Measurements from ENCODE around the gene GTF2F1. TPM values are rescaled to one million over a fixed set of nuclear protein-coding genes. Genes with fewer than 3 reads are reported as not detected.

The GTF2F1 gene
- total RNA-seq, 6 experiments from 2014 or later = 70.4 to 75.1 (median 71.4) TPM

- no peaks in the 10 kb centered on the region for H3K27me3 Mint-ChIP-seq (ENCODE audit: insufficient read depth)
- no peak overlapping the region for H3K27ac Mint-ChIP-seq
- H3K36me3 Mint-ChIP-seq (ENCODE audit: low read depth) = peaks cover 2% of the 10 kb centered on the region; the same call in 1 of the 2 replicates
- DNase-seq = no peak
- no peaks in the 10 kb centered on the region for H3K4me1 Mint-ChIP-seq (ENCODE audit: low read depth)
- no peaks in the 10 kb centered on the region for H3K9me3 Mint-ChIP-seq
- TF ChIP-seq CTCF (IDR thresholded peaks at IDR 0.05) = no peak
- H3K4me3 Mint-ChIP-seq = no peak overlapping the region
These were observed 22.0 kb upstream of the GTF2F1 start for GRCh38 chr19:6414793-6415590.

GRCh38 chr19:6413721-6414643 lies 21.0 kb upstream of the GTF2F1 start:
- Mint-ChIP-seq H3K4me3 (no peak overlapping the region), H3K27me3 (ENCODE audit: insufficient read depth) (no peaks in the 10 kb centered on the region), H3K9me3 (no peaks in the 10 kb centered on the region), H3K27ac (no peak overlapping the region), H3K4me1 (ENCODE audit: low read depth) (no peaks in the 10 kb centered on the region), H3K36me3 (ENCODE audit: low read depth) (no peaks in the 10 kb centered on the region)
- no peak for DNase-seq
- TF ChIP-seq CTCF (IDR thresholded peaks at IDR 0.05) = no peak

GRCh38 chr19:6413291-6413690 lies 20.3 kb upstream of the GTF2F1 start:
- no peak overlapping the region for H3K4me3 Mint-ChIP-seq
- DNase-seq = no peak

DNA sequence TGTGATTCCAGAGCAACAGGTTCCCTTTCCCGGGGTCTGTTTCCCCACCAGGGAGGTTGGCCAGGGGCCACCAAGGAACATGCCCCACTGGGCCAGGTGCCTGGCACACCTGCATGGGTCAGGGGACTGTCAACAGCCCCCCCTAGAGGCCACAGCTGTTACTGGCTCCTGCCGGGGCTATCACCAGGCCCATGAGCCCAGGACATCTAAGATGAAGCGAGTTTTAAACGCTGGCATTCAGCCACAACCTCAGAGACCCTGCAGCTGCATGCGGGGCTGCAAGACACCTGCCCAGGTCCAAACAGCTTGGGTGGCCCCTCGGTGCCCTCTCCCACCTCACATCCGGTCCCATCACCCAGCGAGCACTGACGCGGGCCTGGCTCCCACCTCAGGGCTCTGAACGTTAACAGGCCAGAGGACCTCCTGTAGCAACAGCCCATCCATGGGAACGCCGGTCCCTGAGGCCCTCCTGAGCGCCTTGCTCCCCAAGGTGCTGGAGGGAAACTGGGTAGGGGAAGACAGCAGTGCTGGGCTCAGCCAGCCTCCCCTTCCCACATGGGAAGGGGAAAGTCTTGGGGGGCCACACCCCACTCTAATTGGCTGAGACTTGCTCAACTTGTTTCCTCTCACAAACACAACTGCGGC lies 19.6 kb upstream of the GTF2F1 start:
- DNase-seq = no peak
- no peaks in the 10 kb centered on the region for H3K9me3 Mint-ChIP-seq

More at GRCh38 chr19:6413291-6413690, 20.3 kb upstream of the GTF2F1 start:
- no peaks in the 10 kb centered on the region for H3K9me3 Mint-ChIP-seq
- no peak for TF ChIP-seq CTCF (IDR thresholded peaks at IDR 0.05)
- H3K4me1 Mint-ChIP-seq (ENCODE audit: low read depth) = no peaks in the 10 kb centered on the region
- no peak overlapping the region for H3K27ac Mint-ChIP-seq
- H3K27me3 Mint-ChIP-seq (ENCODE audit: insufficient read depth) = no peaks in the 10 kb centered on the region
- no peaks in the 10 kb centered on the region for H3K36me3 Mint-ChIP-seq (ENCODE audit: low read depth)

More for the DNA sequence above, 19.6 kb upstream of the GTF2F1 start:
- Mint-ChIP-seq H3K27me3 (ENCODE audit: insufficient read depth) (no peaks in the 10 kb centered on the region), H3K4me1 (ENCODE audit: low read depth) (no peaks in the 10 kb centered on the region), H3K4me3 (no peak overlapping the region), H3K27ac (no peak overlapping the region), H3K36me3 (ENCODE audit: low read depth) (no peaks in the 10 kb centered on the region)
- TF ChIP-seq CTCF (IDR thresholded peaks at IDR 0.05) = peak; percentile 73

Data from HFFc6 (cell line).